Transverse colon (tissue), 4 donors: ENCODE measurements around the gene CCDC88C. TPM values are rescaled to one million over a fixed set of nuclear protein-coding genes. Genes with fewer than 3 reads are reported as not detected.

ENCODE experiments used
- DNase-seq: peaks from one replicate; pipeline ENCODE4 v3.0.0-alpha.2; 2019
- H3K27ac ChIP-seq, 4 donors: fragments of 200-600 bp; sonication (generic); 2 replicates each; pipeline ENCODE4 v1.5.1; 2016 to 2018; ENCODE audit warnings: inconsistent platforms in 4 of 4
- H3K27me3 ChIP-seq: fragments of 200-600 bp; sonication (generic); 2 replicates; pipeline ENCODE4 v1.5.1; 2017; ENCODE audit warnings: inconsistent platforms
- H3K36me3 ChIP-seq, 4 donors: fragments of 200-600 bp; sonication (generic); 2 replicates each; pipeline ENCODE4 v1.5.1; 2017 to 2019; ENCODE audit warnings: inconsistent platforms in 4 of 4
- H3K4me1 ChIP-seq, 4 donors: fragments of 200-600 bp; sonication (generic); 2 replicates each; pipeline ENCODE4 v1.5.1; 2017 to 2020; ENCODE audit warnings: inconsistent platforms in 4 of 4
- H3K4me3 ChIP-seq, 4 donors: fragments of 200-600 bp; sonication (generic); 1 replicate in 1 of 4; 2 replicates in 3 of 4; pipeline versions ENCODE4 v1.5.1 to v1.6.1; 2017 to 2019; ENCODE audit warnings: inconsistent platforms in 4 of 4
- H3K9me3 ChIP-seq, 2 donors: fragments of 200-600 bp; sonication (generic); 2 replicates each; pipeline ENCODE4 v1.5.1; 2017 to 2019; ENCODE audit warnings: inconsistent platforms in 2 of 2
- EP300 ChIP-seq: sonication (generic); formaldehyde crosslinking; IDR thresholded peaks from one replicate; pipeline ENCODE4 v1.6.1; 2017; ENCODE audit warnings: antibody characterized with exemption, low read depth
- POLR2A ChIP-seq: fragments of 450-650 bp; IDR thresholded peaks from one replicate; pipeline ENCODE4 v1.6.1; 2016; ENCODE audit warnings: antibody characterized with exemption, mild to moderate bottlenecking, moderate library complexity
- POLR2AphosphoS5 ChIP-seq, 3 donors: sonication (generic); formaldehyde crosslinking; IDR thresholded peaks; one replicate each; pipeline ENCODE4 v1.6.1; 2016; ENCODE audit warnings: antibody characterized with exemption in 3 of 3
- WGBS, 2 donors: methylation state at CpG; one replicate each; pipeline ENCODE4 v1.1.5; 2018; ENCODE audit warnings: low coverage in 1 of 2; 5-methylcytosine and 5-hydroxymethylcytosine counted together
- in situ Hi-C, 4 donors: fragments of 200-750 bp; cut with MboI; loops; one replicate each; pipeline versions ENCODE4 v1.15.0 to v1.15.1; 2017; ENCODE audit warnings: low sequenced_read_pairs in 3 of 4, low pct_ligation_motif_present in 1 of 4, low pct_unique_long_range_greater_than_20kb in 1 of 4
- intact Hi-C: fragments of 100-400 bp; cut with DNase I; formaldehyde crosslinking; loops from one replicate; pipeline ENCODE4 v1.15.1; 2023; ENCODE audit warnings: low total_unique reads
- total RNA-seq, 4 donors: library from RNA; depleted of rRNA; stranded (reverse); fragments of >200 nt; gene quantifications; one replicate each; pipeline ENCODE4 v1.1.0, GENCODE V29; 2016
- TF ChIP-seq, protein P1 (sequence below), 5 experiments: fragments of 200-600 bp in 3 of 5; fragments of 450-650 bp in 2 of 5; sonication (generic) in 3 of 5; IDR thresholded peaks; 1 replicate in 2 of 5; 2 replicates in 3 of 5; pipeline ENCODE4 v1.5.1; 2016 to 2017; ENCODE audit warnings: antibody characterized with exemption in 5 of 5, inconsistent platforms in 3 of 5, mild to moderate bottlenecking in 2 of 5, moderate library complexity in 1 of 5

Gene CCDC88C
- total RNA-seq, 4 donors from 2014 or later: 29.5 to 171 (median 60.3) TPM

DNA sequence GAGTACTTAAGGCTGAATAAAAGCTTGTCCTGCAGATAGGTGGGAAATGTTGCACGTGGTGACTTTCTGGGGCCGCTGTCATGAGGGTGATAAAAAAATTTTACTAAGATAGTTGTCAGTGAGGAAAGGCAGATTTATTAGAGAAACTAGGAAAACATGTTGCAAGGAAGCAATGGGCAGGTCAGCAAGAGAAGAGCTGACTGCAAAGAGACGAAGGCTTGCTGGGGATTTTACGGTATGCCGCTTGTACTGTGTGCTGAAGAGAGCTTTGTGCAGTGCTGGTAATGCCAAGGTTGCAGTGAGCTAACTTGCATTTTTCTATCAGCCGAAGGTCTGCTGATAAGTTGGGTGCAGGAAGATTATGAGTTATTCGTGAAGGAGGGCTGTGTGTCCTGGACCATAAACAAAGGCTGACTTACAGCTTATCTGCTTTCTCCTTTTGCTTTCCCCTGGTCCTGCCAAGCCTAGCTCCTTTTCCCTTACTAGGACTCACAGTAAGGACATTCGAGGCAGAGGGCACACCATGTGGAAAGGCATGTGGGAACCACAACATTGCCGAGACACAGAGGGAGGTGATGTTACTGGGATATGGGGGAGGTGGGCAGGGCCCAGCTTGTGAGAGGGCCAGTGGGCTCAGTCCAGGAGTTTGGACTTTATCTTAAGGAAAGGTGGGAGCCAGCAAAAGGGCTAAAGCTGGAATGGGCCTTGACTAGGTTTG lies 7.4 kb upstream of the CCDC88C start:
- Histone ChIP-seq H3K9me3 (no peaks in the 10 kb centered on the region), H3K27me3 (no peaks in the 10 kb centered on the region), H3K4me1 (no peaks in the 10 kb centered on the region), H3K4me3 (no peak overlapping the region), H3K27ac (no peak overlapping the region), H3K36me3 (no peaks in the 10 kb centered on the region)
- in situ Hi-C loops (loop anchor here (5.0 to 25.0 kb wide), 2 partner anchors 108 to 113 kb away; no protein-coding TSS in a partner anchor), intact Hi-C loops (no loop called here)
- TF ChIP-seq POLR2AphosphoS5 (IDR thresholded peaks at IDR 0.05) (no peak), POLR2A (no peak), EP300 (no peak)
- TF ChIP-seq, protein P1, sequence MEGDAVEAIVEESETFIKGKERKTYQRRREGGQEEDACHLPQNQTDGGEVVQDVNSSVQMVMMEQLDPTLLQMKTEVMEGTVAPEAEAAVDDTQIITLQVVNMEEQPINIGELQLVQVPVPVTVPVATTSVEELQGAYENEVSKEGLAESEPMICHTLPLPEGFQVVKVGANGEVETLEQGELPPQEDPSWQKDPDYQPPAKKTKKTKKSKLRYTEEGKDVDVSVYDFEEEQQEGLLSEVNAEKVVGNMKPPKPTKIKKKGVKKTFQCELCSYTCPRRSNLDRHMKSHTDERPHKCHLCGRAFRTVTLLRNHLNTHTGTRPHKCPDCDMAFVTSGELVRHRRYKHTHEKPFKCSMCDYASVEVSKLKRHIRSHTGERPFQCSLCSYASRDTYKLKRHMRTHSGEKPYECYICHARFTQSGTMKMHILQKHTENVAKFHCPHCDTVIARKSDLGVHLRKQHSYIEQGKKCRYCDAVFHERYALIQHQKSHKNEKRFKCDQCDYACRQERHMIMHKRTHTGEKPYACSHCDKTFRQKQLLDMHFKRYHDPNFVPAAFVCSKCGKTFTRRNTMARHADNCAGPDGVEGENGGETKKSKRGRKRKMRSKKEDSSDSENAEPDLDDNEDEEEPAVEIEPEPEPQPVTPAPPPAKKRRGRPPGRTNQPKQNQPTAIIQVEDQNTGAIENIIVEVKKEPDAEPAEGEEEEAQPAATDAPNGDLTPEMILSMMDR (IDR thresholded peaks at IDR 0.05): no peak
- WGBS, 2 donors: 83 to 86% methylated on average over 2 to 9 of the region's 9 CpGs
- DNase-seq: no peak

DNA sequence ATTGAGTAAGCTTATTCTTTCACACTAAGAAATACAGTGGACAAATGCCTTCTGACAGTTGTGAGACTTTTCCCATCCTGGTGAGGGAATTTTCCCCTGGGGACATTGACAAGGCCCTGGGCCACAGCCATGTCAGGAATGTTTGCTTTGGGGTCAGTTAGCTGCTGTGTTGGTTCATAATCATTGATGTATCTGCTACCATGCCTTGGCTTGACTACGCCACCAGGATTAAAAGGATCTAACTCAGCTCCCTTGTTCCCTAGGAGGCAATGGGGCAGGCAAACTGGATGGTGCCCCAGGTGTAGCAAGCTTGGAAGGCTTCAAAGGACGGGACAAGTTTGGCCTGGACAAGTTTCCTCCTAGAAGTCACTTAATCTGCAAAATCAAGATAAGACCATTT lies 3.1 kb upstream of the CCDC88C start:
- Histone ChIP-seq H3K4me3 (no peak overlapping the region), H3K36me3 (no peaks in the 10 kb centered on the region), H3K4me1 (peaks cover 7 to 22% (median 16%) of the 10 kb centered on the region in 4 donors), H3K27ac (no peak overlapping the region), H3K9me3 (no peaks in the 10 kb centered on the region), H3K27me3 (no peaks in the 10 kb centered on the region)
- TF ChIP-seq, protein P1 (IDR thresholded peaks at IDR 0.05): no peak
- TF ChIP-seq POLR2A (no peak), POLR2AphosphoS5 (IDR thresholded peaks at IDR 0.05) (no peak), EP300 (no peak)
- 76 to 83% methylated on average over 1 to 2 of the region's 2 CpGs for WGBS, 2 donors
- in situ Hi-C loops (loop anchor here (5.0 to 25.0 kb wide), 2 partner anchors 103 to 108 kb away; no protein-coding TSS in a partner anchor), intact Hi-C loops (no loop called here)
- no peak for DNase-seq

DNA sequence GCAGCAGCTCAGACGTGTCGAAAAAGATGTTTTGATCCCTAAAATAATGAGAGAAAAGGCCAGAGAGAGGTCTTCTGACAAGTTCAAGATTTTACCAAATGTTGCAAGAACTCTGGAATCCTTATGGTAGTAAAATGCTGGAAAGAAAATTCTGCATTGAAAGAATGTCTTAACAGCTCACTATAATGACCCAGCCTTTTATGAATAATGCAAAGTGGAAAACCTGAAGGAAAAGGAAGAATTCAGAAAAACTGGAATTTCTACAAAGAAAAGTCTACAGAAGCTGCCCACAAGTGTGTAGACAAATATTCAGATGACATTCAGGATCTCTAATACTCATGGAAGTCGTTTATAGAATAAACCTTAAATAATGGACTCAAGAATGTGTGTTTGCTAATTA lies 1.8 kb upstream of the CCDC88C start:
- intact Hi-C loops: loop anchor here (5.0 kb wide), 1 partner anchor 97 kb away; no protein-coding TSS in a partner anchor
- Histone ChIP-seq H3K27ac (no peak overlapping the region), H3K4me3 (no peak overlapping the region), H3K36me3 (no peaks in the 10 kb centered on the region), H3K27me3 (no peaks in the 10 kb centered on the region), H3K9me3 (no peaks in the 10 kb centered on the region), H3K4me1 (peaks cover 7 to 35% (median 22%) of the 10 kb centered on the region in 4 donors)
- TF ChIP-seq, protein P1 (IDR thresholded peaks at IDR 0.05): no peak
- TF ChIP-seq EP300 (no peak), POLR2AphosphoS5 (IDR thresholded peaks at IDR 0.05) (no peak), POLR2A (no peak)
- no peak for DNase-seq
- 26 to 46% methylated on average over 3 of the region's 3 CpGs for WGBS, 2 donors
- in situ Hi-C loops: loop anchor here in 1 of 4 donors (25.0 kb wide), 1 partner anchor 107 kb away; no protein-coding TSS in a partner anchor

DNA sequence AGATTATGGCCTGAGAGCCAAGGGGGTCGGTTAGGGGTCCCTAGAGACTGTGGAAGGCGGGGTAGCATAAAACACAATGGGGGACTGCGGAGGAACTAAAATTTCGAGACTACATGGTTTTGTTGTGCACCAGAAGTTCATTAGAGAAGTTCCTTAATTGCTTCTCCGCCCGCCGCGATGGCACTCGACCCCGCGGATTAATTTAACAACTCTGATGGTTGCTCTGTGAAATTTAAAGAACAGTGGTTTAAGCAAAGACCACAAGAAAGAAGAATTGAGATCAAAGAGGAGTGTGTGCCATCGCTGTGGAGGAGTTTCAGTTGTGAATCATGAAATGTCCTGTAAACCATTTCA lies 1.4 kb upstream of the CCDC88C start:
- TF ChIP-seq POLR2AphosphoS5 (IDR thresholded peaks at IDR 0.05): no peak
- TF ChIP-seq, protein P1 (IDR thresholded peaks at IDR 0.05): peak in 1 of 5 experiments; percentile 4
- in situ Hi-C loops: loop anchor here in 1 of 4 donors (25.0 kb wide), 1 partner anchor 107 kb away; no protein-coding TSS in a partner anchor
- Histone ChIP-seq H3K27me3 (no peaks in the 10 kb centered on the region), H3K27ac (peak overlapping the region in 3 of 4 donors; percentile 71 to 89 (median 88)), H3K36me3 (no peaks in the 10 kb centered on the region), H3K4me1 (peaks cover 7 to 39% (median 26%) of the 10 kb centered on the region in 4 donors), H3K4me3 (peak overlapping the region in 2 of 4 donors; percentile 82 to 85), H3K9me3 (no peaks in the 10 kb centered on the region)
- no peak for DNase-seq
- WGBS, 2 donors: 30 to 57% methylated on average over 1 to 12 of the region's 12 CpGs
- intact Hi-C loops: loop anchor here (5.0 kb wide), 1 partner anchor 97 kb away; no protein-coding TSS in a partner anchor
